Fibroblast of skin of left biceps (primary cell): ENCODE results near the gene STPG3.
A peak's percentile ranks its signal among the peaks of the same experiment; 100 is the strongest.

ENCODE experiments used
- DNase-seq, 2 experiments: peaks; one replicate each; pipeline ENCODE4 v3.0.0-alpha.2; 2013; ENCODE audit warnings: low read depth in 2 of 2

STPG3 gene

GRCh38 chr9:137251194-137251461 is at the start of gene STPG3:
TSS of gene STPG3 (plus strand) at chr9:137251286. CDS start at chr9:137251287, 1 bp downstream.
- no peak for DNase-seq

- DNase-seq, result no peak
Measured at GRCh38 chr9:137202966-137203365, 48.1 kb upstream of the STPG3 start.

- DNase-seq, result no peak
Measured at GRCh38 chr9:137204731-137205125, 46.4 kb upstream of the STPG3 start.

GRCh38 chr9:137205126-137206069 is 45.7 kb upstream of the STPG3 start, which contains the start of the genes NDOR1 and TMEM203:
TSS of gene NDOR1 (plus strand) at chr9:137205700. CDS start at chr9:137205778, 78 bp downstream.
TSS of gene TMEM203 (minus strand) at chr9:137205648. CDS start at chr9:137205414, 234 bp downstream.
- DNase-seq, result peak; percentile 41 to 42

- DNase-seq, result no peak
Measured at GRCh38 chr9:137206602-137207001, 44.5 kb upstream of the STPG3 start.

- no peak for DNase-seq
Measured at GRCh38 chr9:137211532-137211931, 39.6 kb upstream of the STPG3 start.

- no peak for DNase-seq
Measured at GRCh38 chr9:137212520-137212919, 38.6 kb upstream of the STPG3 start.

- DNase-seq, result no peak
Measured at GRCh38 chr9:137213160-137214060, 37.7 kb upstream of the STPG3 start.

GRCh38 chr9:137214620-137215019 is 36.5 kb upstream of the STPG3 start:
- no peak for DNase-seq

- no peak for DNase-seq
Measured at GRCh38 chr9:137215196-137215986, 35.7 kb upstream of the STPG3 start.

- DNase-seq, result no peak
Measured at GRCh38 chr9:137216188-137216965, 34.7 kb upstream of the STPG3 start.

GRCh38 chr9:137217276-137218211 is 33.5 kb upstream of the STPG3 start:
- no peak for DNase-seq

- no peak for DNase-seq
Measured at GRCh38 chr9:137218212-137218753, 32.8 kb upstream of the STPG3 start.

- no peak for DNase-seq
Measured at GRCh38 chr9:137218754-137219271, 32.3 kb upstream of the STPG3 start.

GRCh38 chr9:137219757-137220316 is 31.2 kb upstream of the STPG3 start:
- DNase-seq, result no peak

- no peak for DNase-seq
Measured at GRCh38 chr9:137220317-137221094, 30.6 kb upstream of the STPG3 start.

GRCh38 chr9:137221095-137221505 is 30.0 kb upstream of the STPG3 start:
- no peak for DNase-seq

GRCh38 chr9:137221506-137222111 is 29.5 kb upstream of the STPG3 start:
- DNase-seq, result no peak
